NK-92 (cell line): ENCODE data around the gene VOPP1.

Experiments
- DNase-seq: peaks from one replicate; lab custom pipeline; 2025; ENCODE audit not compliant: unreplicated experiment; lab: John Stamatoyannopoulos, UW

VOPP1 gene

GRCh38 chr7:55533050-55533728 is 39.1 kb downstream of the VOPP1 start:
- DNase-seq: no peak

GRCh38 chr7:55532150-55532917 is 40.0 kb downstream of the VOPP1 start:
- no peak for DNase-seq

GRCh38 chr7:55531536-55531935 is 40.8 kb downstream of the VOPP1 start:
- DNase-seq: no peak

- no peak for DNase-seq
Observed at GRCh38 chr7:55527307-55527706, 45.0 kb downstream of the VOPP1 start.

- DNase-seq: no peak
Observed at GRCh38 chr7:55526770-55527169, 45.5 kb downstream of the VOPP1 start.

GRCh38 chr7:55526329-55526728 is 46.0 kb downstream of the VOPP1 start:
- DNase-seq: no peak

GRCh38 chr7:55524558-55525310 is 47.6 kb downstream of the VOPP1 start:
- DNase-seq: no peak

- DNase-seq: no peak
Observed at GRCh38 chr7:55523366-55523765, 48.9 kb downstream of the VOPP1 start.

GRCh38 chr7:55521917-55522902 is 50.1 kb downstream of the VOPP1 start:
- DNase-seq: no peak

GRCh38 chr7:55521512-55521911 is 50.8 kb downstream of the VOPP1 start:
- DNase-seq: no peak

GRCh38 chr7:55520426-55521140 is 51.7 kb downstream of the VOPP1 start:
- no peak for DNase-seq

- no peak for DNase-seq
Observed at GRCh38 chr7:55518836-55519235, 53.5 kb downstream of the VOPP1 start.

- no peak for DNase-seq
Observed at GRCh38 chr7:55517936-55518689, 54.2 kb downstream of the VOPP1 start.

GRCh38 chr7:55517191-55517633 is 55.1 kb downstream of the VOPP1 start:
- no peak for DNase-seq

- no peak for DNase-seq
Observed at GRCh38 chr7:55516409-55516808, 55.9 kb downstream of the VOPP1 start.

- DNase-seq: no peak
Observed at GRCh38 chr7:55515569-55516279, 56.6 kb downstream of the VOPP1 start.

- no peak for DNase-seq
Observed at GRCh38 chr7:55514546-55515265, 57.6 kb downstream of the VOPP1 start.

GRCh38 chr7:55513868-55514267 is 58.4 kb downstream of the VOPP1 start:
- DNase-seq: no peak
